Gastroesophageal sphincter (tissue), 4 donors: ENCODE measurements around the gene LMNTD1. TPM values are rescaled to one million over a fixed set of nuclear protein-coding genes. Genes with fewer than 3 reads are reported as not detected.

Experiments
- ATAC-seq: fragments of 150-250 bp; one replicate; pipeline ENCODE4 v1.9.1; 2016; ENCODE audit warnings: mild to moderate bottlenecking, moderate library complexity
- H3K27ac ChIP-seq, 4 donors: fragments of 200-600 bp; sonication (generic) in 3 of 4; 1 replicate in 3 of 4; 2 replicates in 1 of 4; pipeline ENCODE4 v1.5.1; 2016 to 2019
- H3K27me3 ChIP-seq: fragments of 200-600 bp; sonication (generic); one replicate; pipeline ENCODE4 v1.5.1; 2019
- H3K36me3 ChIP-seq, 2 donors: fragments of 200-600 bp; sonication (generic); one replicate each; pipeline ENCODE4 v1.5.1; 2019; ENCODE audit warnings: control low read depth in 1 of 2
- H3K4me1 ChIP-seq, 3 donors: fragments of 200-600 bp; sonication (generic); 1 replicate in 2 of 3; 2 replicates in 1 of 3; pipeline ENCODE4 v1.5.1; 2016 to 2019; ENCODE audit warnings: control low read depth in 2 of 3
- H3K4me3 ChIP-seq, 2 donors: fragments of 200-600 bp; sonication (generic); one replicate each; pipeline ENCODE4 v1.5.1; 2019; ENCODE audit warnings: mild to moderate bottlenecking in 1 of 2, moderate library complexity in 1 of 2
- H3K9me3 ChIP-seq, 3 donors: fragments of 200-600 bp; sonication (generic); one replicate each; pipeline ENCODE4 v1.5.1; 2017 to 2019; ENCODE audit warnings: control low read depth in 2 of 3
- EP300 ChIP-seq: sonication (generic); formaldehyde crosslinking; IDR thresholded peaks from one replicate; pipeline ENCODE4 v1.6.1; 2017; ENCODE audit warnings: antibody characterized with exemption, mild to moderate bottlenecking
- POLR2A ChIP-seq, 2 donors: fragments of 450-650 bp; IDR thresholded peaks; one replicate each; pipeline ENCODE4 v1.6.1; 2017; ENCODE audit warnings: antibody characterized with exemption in 2 of 2, mild to moderate bottlenecking in 2 of 2, moderate library complexity in 1 of 2
- POLR2AphosphoS5 ChIP-seq: sonication (generic); formaldehyde crosslinking; IDR thresholded peaks from one replicate; pipeline ENCODE4 v1.6.1; 2017; ENCODE audit warnings: antibody characterized with exemption
- WGBS, 2 donors: methylation state at CpG; one replicate each; pipeline ENCODE4 v1.1.5; 2018; ENCODE audit warnings: low coverage in 1 of 2; 5-methylcytosine and 5-hydroxymethylcytosine counted together
- total RNA-seq, 4 donors: library from RNA; depleted of rRNA; stranded (reverse); fragments of >200 nt; gene quantifications; one replicate each; pipeline ENCODE4 v1.1.0, GENCODE V29; 2016
- TF ChIP-seq, protein P1 (sequence below), 4 experiments: fragments of 200-600 bp in 2 of 4; fragments of 450-650 bp in 2 of 4; sonication (generic) in 1 of 4; IDR thresholded peaks; one replicate each; pipeline ENCODE4 v1.5.1; 2017 to 2019; ENCODE audit warnings: antibody characterized with exemption in 4 of 4, mild to moderate bottlenecking in 2 of 4, moderate library complexity in 2 of 4

Gene LMNTD1
- total RNA-seq, 4 donors from 2014 or later, result 1.2 TPM; not detected in 3

DNA sequence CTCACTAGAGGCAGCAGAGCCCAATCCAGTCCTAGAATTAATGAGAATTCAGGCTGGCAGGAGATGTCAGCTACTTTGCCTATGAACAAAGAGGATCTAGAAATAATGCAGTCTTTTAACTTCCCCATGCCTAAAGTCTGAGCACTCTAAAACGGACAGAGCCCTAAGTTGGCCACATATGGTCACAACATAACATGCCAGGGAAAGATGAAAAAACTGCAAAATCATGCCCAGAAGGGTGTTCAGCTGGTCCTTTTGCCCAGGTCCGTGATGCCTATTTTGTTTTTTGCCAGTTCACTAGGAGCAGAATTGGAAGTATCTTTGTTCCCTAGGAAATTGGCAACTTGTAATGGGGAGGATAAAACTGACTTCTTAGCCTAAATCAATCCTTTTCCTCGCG is 20.3 kb upstream of the LMNTD1 start:
- no peaks in the 10 kb centered on the region for H3K4me1 ChIP-seq
- H3K9me3 ChIP-seq, result peaks cover 0 to 11% (median 0%) of the 10 kb centered on the region in 3 donors
- WGBS, 2 donors, result 64 to 76% methylated on average over 2 to 4 of the region's 4 CpGs
- H3K4me3 ChIP-seq, result no peak overlapping the region
- no peak overlapping the region for H3K27ac ChIP-seq
- H3K36me3 ChIP-seq, result no peaks in the 10 kb centered on the region
- ATAC-seq, result no peak
- TF ChIP-seq POLR2AphosphoS5, result no peak
- TF ChIP-seq, protein P1, sequence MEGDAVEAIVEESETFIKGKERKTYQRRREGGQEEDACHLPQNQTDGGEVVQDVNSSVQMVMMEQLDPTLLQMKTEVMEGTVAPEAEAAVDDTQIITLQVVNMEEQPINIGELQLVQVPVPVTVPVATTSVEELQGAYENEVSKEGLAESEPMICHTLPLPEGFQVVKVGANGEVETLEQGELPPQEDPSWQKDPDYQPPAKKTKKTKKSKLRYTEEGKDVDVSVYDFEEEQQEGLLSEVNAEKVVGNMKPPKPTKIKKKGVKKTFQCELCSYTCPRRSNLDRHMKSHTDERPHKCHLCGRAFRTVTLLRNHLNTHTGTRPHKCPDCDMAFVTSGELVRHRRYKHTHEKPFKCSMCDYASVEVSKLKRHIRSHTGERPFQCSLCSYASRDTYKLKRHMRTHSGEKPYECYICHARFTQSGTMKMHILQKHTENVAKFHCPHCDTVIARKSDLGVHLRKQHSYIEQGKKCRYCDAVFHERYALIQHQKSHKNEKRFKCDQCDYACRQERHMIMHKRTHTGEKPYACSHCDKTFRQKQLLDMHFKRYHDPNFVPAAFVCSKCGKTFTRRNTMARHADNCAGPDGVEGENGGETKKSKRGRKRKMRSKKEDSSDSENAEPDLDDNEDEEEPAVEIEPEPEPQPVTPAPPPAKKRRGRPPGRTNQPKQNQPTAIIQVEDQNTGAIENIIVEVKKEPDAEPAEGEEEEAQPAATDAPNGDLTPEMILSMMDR (IDR thresholded peaks at IDR 0.05), result no peak
- no peak for TF ChIP-seq EP300
- no peak for TF ChIP-seq POLR2A (IDR thresholded peaks at IDR 0.05)
- H3K27me3 ChIP-seq, result no peaks in the 10 kb centered on the region

DNA sequence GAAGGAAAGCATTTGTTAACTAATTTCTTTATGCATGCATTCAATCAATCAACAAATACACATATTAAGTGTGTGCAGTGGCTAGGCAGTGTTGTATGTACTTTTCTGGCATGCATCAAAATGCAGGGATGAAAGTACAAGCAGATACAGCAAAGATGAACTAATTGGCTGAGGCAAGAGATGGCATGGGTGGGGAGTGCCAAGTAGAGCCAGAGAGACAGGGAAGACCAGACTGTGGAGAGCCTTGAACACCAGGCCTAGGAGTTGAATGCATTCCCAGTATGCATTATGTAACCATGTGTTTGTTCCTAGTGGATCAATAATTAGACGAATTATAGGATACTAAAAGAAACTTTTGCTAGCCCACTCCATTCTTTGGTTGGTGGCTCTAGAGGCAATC is 17.3 kb upstream of the LMNTD1 start:
- Histone ChIP-seq H3K9me3 (peaks cover 0 to 10% (median 0%) of the 10 kb centered on the region in 3 donors), H3K27me3 (no peaks in the 10 kb centered on the region), H3K4me3 (no peak overlapping the region), H3K4me1 (no peaks in the 10 kb centered on the region), H3K27ac (no peak overlapping the region), H3K36me3 (no peaks in the 10 kb centered on the region)
- ATAC-seq, result no peak
- TF ChIP-seq, protein P1 (IDR thresholded peaks at IDR 0.05), result no peak
- TF ChIP-seq POLR2AphosphoS5 (no peak), POLR2A (IDR thresholded peaks at IDR 0.05) (no peak), EP300 (no peak)
- WGBS, 2 donors, result 67 to 70% methylated on average over 1 of the region's 1 CpG

DNA sequence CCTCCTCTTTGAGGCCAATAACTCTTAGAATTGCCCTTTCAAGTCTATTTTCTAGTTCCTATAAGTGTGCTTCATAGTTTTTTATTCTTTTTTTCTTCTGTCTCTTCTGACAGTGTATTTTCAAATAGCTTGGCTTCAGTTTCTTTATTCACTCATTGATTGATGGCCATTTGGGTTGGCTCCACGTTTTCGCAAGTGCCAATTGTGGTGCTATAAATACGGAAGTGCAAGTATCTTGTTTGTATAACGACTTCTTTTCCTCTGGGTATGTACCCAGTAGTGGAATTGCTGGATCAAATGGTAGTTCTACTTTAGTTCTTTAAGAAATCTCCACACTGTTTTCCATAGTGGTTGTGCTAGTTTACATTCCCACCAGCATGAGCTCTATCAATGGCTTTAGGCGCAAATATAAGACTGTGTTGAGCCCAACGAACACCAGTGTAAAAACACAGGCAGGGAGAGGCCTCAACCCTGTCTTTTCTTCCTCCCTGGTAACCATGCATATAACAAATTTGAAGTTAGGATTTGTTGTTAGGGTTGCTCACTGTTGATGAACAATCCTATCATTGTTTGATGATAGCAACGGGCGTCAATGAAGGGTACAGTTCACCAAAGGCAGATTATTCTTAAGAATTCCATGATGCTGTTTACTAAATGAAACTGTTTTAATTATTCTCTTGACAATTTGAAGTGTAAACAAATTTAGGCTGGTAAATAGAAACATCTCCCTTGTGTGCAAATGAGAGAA is 13.3 kb upstream of the LMNTD1 start:
- H3K36me3 ChIP-seq, result no peaks in the 10 kb centered on the region
- H3K27ac ChIP-seq, result no peak overlapping the region
- no peak for ATAC-seq
- no peaks in the 10 kb centered on the region for H3K27me3 ChIP-seq
- WGBS, 2 donors, result 83 to 85% methylated on average over 6 to 8 of the region's 8 CpGs
- H3K4me1 ChIP-seq, result no peaks in the 10 kb centered on the region
- H3K9me3 ChIP-seq, result peaks cover 0 to 10% (median 0%) of the 10 kb centered on the region in 3 donors
- TF ChIP-seq POLR2A (IDR thresholded peaks at IDR 0.05) (no peak), EP300 (no peak)
- TF ChIP-seq, protein P1 (IDR thresholded peaks at IDR 0.05), result no peak
- H3K4me3 ChIP-seq, result no peak overlapping the region

- Histone ChIP-seq H3K27me3 (no peaks in the 10 kb centered on the region), H3K9me3 (no peaks in the 10 kb centered on the region), H3K4me3 (no peak overlapping the region), H3K4me1 (no peaks in the 10 kb centered on the region), H3K36me3 (no peaks in the 10 kb centered on the region), H3K27ac (no peak overlapping the region)
- no peak for ATAC-seq
- 85 to 91% methylated on average over 2 to 7 of the region's 7 CpGs for WGBS, 2 donors
- TF ChIP-seq POLR2A (IDR thresholded peaks at IDR 0.05) (no peak), EP300 (no peak), POLR2AphosphoS5 (no peak)
- TF ChIP-seq, protein P1 (IDR thresholded peaks at IDR 0.05), result no peak
Measured at GRCh38 chr12:25558586-25558985, 5.5 kb upstream of the LMNTD1 start.

DNA sequence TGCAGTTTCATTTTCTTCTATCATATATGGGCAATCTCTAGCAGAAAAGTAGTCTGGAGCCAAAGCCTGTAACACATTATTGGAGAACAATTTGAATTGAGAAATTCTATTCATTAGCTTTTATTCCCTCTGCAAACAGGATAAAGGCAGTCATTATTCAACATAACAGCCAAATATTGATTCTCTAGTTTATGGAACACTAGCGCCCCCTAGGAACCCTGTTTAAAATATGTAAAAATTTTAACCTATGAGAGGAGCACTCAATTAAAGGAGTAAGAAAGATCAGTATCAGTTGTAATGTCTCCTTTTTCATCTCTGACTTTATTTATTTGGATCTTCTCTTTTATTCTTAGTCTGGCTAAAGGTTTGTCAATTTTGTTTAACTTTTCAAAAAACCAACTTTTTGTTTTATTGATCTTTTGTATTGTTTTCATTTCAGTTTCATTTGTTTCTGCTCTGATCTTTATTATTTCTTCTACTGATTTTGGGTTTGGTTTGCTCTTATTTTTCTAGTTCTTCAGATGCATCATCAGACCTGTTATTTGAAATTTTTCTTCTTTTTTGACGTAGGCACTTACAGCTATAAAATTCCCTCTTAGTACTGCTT is 4.8 kb upstream of the LMNTD1 start:
- no peak for ATAC-seq
- no peak overlapping the region for H3K4me3 ChIP-seq
- H3K27ac ChIP-seq, result no peak overlapping the region
- H3K36me3 ChIP-seq, result no peaks in the 10 kb centered on the region
- TF ChIP-seq POLR2AphosphoS5 (no peak), EP300 (no peak), POLR2A (IDR thresholded peaks at IDR 0.05) (no peak)
- TF ChIP-seq, protein P1 (IDR thresholded peaks at IDR 0.05), result peak in 3 of 4 experiments; percentile 7 to 41 (median 26)
- H3K9me3 ChIP-seq, result no peaks in the 10 kb centered on the region
- H3K27me3 ChIP-seq, result no peaks in the 10 kb centered on the region
- no peaks in the 10 kb centered on the region for H3K4me1 ChIP-seq
- 31 to 57% methylated on average over 2 of the region's 2 CpGs for WGBS, 2 donors
